Measurements from ENCODE around the gene LENEP.
"Not testable (repeated sequence)": the region's sequence is repeated elsewhere in the genome, so short reads cannot be mapped to it uniquely, and the experiment has no call there.

Gene LENEP

DNA sequence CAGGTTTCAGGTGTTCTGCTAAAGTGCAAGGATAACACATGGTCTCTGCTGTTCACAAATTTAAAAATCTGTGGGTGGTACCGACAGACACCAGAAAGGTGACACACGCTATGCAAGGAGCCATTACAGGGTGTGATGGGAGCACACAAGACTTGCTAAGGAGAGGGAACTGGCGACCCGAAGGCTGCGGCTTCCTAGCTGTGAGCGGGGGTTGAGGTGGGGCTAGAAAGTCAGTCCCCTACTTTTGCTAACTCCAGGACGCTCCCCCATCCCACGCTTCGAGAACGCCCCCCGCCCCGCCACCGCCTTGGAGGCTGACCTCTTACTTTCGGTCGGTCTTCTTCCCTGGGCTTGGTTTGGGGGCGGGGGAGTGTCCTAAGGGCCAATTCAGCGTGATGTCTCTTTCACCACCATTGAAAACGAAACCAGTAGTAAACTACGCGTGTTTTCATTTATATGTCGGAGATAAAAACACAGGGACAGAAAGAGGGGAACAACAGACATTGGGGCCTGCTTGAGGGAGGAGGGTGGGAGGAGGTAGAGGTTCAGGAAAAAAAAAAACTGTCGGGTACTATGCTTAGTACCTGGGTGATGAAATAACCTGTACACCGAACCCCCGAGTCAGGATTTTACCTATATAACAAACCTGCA, 17.9 kb upstream of the LENEP start:
- DNase-seq, result peak; percentile 48 to 50

DNA sequence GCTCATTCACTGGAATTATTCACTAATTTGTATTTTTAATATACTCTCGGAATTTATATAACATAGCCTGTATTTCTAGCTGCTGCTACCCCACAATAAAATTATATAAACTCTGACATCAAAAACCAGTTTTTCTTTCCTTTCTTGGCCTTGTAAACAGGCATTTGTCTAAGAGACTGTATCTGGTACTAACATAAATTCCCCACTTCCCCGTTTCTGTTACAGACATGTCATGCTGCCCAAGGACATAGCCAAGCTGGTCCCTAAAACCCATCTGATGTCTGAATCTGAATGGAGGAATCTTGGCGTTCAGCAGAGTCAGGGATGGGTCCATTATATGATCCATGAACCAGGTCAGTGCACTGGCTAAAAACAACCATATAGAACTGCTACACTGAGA, 15.6 kb upstream of the LENEP start:
- DNase-seq, result not testable (repeated sequence)

DNA sequence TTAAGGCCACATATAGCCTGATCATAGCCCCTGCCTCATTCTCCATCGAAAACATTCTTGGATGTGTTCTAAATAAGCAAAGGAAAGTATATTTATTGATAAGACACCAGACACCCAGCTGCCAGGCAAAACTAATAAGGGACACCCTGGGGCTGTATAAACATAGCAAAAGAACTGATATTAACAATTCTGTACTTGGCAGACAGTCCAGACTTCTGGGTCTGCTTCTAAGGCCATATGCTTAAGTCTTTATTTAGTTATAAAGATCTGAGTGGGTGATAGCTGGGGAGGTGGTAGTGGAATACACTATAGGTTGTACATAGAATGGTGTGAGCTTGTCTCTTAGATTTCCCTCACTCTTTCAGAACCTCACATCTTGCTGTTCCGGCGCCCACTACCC, 15.0 kb upstream of the LENEP start:
- no peak for DNase-seq

DNA sequence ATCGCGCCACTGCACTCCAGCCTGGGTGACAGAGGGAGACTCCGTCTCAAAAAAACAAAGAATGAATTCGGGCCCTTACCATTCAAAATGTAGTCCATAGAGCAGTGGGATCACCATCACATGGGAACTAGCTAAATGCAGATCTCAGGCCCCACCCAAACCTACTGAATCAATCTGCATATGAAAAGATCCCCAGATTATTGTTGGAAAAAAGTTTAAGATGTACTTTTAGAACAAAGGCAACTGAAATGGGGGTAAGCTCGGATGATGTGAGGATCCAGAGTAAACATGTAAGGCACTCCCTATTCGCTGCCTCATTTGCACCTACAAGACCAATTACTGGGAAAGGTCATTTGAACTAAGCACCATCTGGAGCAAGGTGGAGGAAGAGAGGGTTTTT, 11.0 kb upstream of the LENEP start:
- DNase-seq, result no peak

DNA sequence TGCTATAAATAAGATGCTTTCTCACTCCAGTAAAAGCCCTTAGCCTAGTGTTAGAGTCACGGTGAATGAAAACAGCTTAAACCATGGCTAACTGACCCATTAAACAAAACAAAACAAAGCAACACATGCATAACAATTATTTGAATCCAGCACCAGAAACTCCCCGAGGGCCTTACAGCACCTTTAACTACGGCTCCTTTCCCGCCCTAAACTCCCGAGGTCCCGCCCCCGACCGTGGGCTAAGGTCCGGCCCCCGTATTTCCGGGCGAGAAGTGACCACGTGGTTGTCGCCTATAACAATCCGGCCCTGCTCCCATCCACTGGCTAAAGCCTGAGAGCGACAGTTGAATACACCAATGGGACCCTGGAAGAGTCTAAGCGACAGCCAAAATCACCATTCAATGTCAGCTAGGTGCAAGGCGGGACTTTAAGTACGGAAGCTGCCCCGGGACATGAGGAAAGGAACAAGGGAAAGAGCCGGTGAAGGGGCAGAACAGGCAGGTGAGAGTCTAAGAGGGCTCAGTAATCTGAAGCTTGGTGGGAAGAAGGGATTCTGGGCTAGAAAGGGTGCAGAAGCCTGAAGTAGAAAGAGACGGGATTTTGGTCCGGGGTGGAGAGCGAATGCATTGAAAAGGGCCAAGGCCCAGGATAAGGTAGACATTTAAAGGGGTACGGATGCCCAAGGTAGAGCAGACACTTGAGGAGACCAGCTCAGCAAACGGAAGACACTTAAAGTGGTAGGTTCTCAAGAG, 10.3 kb upstream of the LENEP start, which contains the start of gene FLAD1:
Gene FLAD1, plus strand, starts transcription at position 448 of the 752 bp plus-strand sequence. CDS start 351 bp downstream, outside the sequence.
- DNase-seq, result peak; percentile 100

DNA sequence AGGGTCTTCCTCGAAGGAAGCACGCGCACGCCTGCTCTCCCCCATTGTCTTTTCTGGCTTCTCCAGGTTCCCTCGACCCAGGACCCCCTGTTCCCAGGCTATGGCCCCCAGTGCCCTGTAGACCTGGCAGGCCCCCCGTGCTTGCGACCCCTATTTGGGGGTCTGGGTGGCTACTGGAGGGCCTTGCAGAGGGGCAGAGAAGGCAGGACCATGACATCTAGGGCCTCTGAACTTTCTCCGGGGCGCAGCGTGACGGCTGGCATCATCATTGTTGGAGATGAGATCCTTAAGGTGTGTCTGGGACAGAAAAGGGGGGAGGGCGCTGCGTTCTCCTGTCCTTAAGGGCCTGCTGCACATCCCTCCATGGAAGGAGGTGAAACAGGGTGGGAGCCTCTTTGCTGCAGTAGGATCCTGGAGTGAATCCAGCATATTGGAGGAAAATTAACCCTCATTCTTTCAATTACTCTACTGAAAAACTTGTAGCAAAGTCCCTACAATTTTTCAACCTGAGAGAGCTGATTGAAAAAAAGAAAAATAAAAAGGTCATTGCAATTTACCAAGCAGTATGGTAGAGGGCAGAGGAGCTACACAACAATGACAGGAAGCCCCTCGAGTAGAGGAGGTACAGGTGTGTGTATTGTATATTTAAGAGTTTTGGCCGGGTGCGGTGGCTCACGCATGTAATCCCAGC, 9.5 kb upstream of the LENEP start:
- DNase-seq, result no peak

DNA sequence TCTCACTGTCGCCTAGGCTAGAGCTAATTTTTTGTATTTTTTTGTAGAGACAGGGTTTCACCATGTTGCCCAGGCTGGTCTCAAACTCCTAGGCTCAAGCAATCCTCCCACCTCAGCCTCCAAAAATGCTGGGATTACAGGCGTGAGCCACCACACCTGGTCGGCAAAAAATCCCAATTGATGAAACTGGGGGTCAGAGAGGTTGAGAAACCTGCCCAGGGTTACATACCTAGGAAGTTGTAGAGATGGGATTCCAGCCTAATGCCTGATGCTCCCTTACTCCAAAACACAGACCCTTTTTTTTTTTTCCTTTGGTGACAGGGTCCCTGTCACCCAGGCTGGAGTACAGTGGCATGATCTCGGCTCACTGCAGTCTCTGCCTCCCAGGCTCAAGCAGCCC, 6.7 kb upstream of the LENEP start:
- not testable (repeated sequence) for DNase-seq

DNA sequence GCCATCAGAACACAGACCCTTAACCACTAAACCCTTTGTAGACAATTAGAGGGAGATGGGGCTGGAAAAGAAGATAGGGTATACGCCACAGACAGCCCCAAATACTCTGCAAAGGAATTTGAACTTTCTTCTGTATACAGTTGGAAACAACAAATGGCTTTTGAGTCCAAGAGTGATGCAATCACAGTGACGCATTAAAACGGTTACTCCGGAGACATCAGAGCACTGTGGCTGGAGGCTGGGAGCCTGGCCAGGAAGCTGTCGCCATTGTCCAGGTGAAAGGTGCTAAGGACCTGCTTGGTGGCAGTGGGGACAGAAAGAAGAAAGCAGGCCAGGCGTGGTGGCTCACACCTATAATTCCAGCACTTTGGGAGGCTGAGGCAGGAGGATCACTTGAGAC, 6.1 kb upstream of the LENEP start:
- no peak for DNase-seq

DNA sequence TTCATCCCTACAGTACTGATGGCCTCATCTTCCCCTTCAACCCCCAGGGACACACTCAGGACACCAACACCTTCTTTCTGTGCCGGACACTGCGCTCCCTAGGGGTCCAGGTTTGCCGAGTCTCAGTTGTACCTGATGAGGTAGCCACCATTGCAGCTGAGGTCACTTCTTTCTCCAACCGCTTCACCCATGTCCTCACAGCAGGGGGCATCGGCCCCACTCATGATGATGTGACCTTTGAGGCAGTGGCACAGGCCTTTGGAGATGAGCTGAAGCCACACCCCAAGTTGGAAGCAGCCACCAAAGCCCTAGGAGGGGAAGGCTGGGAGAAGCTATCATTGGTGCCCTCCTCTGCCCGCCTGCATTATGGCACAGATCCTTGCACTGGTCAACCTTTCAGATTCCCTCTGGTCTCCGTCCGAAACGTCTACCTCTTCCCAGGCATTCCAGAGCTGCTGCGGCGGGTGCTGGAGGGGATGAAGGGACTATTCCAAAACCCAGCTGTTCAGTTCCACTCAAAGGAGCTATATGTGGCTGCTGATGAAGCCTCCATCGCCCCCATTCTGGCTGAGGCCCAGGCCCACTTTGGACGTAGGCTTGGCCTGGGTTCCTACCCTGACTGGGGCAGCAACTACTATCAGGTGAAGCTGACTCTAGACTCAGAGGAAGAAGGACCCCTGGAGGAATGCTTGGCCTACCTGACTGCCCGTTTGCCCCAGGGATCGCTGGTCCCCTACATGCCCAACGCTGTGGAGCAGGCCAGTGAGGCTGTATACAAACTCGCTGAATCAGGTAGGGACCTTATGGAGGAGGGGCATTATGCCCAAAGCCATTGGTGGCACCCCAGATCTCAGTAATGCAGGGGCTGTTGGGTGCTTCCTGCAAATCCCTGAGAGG, 5.1 kb upstream of the LENEP start:
- no peak for DNase-seq

DNA sequence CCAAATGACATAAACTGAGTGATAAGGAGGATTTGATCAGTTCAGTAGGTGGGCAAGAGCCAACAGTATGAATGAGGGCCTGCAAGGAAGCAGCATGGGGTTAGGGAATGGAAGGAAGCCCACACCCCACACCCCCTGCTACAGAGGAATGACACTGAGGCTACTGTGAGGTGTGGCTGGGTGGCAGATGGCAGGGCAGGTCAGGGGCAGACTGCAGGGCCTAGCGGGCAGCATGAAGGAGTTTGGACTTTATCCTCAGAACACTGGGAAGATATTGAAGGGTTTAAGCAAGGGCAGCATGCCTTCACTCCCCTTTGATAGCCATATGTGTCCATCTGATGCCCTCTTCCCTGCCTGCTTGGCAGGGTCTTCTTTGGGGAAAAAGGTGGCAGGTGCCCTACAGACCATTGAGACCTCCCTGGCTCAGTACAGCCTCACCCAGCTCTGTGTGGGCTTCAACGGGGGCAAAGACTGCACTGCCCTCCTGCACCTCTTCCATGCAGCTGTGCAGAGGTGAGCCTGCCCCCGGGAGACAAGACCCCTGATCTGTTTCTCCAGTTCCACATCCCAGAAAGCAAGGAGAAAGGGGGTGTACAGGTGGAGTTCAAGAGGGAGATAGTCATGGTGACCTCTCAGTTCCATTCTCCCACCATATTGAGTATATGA, 4.1 kb upstream of the LENEP start:
- DNase-seq, result no peak

DNA sequence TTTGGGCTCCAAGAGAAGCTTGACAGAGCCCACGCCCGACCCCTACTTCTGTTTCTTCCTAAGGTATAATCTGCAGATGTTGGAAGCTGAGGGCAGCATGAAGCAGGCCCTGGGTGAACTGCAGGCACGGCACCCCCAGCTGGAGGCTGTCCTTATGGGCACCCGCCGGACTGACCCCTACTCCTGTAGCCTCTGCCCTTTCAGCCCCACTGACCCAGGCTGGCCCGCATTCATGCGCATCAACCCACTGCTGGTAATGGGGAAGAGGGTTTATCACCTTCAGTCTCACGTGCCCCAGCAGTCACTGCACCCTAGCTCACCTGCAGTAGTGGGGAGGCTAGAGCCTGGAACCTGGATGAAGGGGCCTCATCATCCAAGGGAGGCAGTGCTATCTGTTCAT, 3.1 kb upstream of the LENEP start:
- no peak for DNase-seq

DNA sequence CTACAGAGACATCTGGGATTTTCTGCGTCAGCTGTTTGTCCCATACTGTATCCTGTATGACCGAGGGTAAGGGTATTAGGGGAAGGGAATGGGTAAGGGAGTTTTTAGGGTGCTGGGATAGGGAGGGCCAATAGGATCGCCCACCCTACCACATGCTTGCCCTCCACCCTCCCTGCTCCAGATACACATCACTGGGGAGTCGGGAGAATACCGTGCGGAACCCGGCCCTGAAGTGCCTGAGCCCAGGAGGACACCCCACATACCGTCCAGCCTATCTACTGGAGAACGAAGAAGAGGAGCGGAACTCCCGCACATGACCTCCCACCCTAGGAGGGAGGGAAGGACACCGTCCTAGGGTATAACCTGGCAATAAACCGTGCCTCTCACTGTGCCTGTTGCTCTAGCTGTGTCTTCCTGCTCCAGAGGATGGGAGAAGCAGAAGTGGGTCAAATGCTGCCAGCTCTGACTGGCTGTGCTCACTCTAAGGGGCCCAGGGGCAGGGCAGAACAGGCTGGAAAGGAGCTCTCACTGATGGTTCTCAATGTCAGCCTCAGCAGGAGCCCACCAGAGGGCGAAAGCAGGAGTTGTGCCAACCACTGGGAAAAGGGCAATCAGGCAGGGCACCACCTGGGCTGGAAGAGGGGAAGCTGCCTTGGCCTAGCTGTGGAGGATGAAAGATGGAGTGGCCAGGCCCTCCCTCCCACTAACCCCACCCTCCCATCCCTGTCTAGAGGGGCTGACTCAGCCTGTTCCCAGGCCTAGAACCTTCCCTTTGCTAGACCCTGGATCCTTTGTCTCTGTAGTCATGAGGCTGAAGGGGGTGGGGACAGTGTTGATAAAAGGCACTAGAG, 440 bp upstream of the LENEP start:
- DNase-seq, result peak in 1 of 2 experiments; percentile 40

DNA sequence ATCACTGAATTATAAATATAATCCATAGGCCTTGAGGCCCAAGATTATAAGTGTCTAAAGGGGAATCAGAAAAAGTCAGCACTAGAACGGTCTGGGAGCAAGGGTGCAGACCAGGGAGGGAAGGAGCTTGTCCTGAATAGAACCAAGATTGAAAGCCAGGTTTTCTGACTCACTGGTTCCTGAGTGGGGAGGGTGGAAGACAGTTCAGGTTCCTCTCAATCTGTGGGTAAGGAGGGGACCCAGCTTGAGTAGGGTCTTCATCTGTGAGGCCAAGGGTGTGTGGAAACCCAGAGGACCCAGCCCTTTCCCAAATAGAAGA, 842 bp downstream of the LENEP start:
- DNase-seq, result no peak

DNA sequence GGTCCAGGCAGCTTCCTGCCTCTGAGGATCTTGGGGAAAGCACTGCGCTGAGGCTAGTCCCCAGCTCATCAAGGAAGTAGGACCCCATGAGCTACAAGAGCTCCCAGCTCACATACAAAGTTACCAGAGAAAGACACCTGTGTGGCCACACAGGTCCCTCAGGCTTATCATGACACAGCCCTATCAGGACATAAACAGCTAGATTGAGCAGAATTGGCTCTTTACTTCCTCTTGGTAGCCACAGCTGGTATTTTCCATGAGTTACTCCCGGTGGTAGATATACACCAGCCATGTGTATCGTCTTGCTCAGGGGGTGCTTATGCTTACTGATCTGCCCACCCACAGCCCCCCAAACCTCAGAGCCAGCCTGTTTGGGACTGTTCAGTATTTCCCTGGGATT, 1.2 kb downstream of the LENEP start:
- DNase-seq, result no peak

DNA sequence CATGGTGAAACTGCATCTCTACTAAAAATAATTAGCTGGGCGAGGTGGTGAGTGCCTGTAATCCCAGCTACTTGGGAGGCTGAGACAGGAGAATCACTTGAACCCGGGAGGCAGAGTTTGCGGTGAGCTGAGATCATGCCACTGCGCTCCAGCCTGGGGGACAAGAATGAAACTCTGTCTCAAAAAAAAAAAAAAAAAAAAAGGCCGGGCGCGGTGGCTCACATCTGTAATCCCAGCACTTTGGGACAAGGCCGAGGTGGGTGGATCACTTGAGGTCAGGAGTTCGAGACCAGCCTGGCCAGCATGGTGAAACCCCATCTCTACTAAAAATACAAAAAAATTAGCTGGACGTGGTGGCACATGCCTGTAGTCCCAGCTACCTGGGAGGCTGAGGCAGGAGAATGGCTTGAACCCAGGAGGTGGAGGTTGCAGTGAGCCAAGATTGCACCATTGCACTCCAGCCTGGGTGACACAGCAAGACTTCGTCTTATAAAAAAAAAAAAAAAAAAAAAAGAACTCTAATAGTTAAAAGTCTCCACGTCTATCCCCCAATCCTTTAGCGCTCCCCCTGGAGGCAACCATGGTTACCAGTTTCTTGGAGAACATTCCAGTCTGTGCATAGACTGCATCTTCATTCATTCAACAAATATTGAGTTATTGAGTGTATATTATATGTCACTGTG, 2.1 kb downstream of the LENEP start:
- DNase-seq, result peak; percentile 45 to 48

DNA sequence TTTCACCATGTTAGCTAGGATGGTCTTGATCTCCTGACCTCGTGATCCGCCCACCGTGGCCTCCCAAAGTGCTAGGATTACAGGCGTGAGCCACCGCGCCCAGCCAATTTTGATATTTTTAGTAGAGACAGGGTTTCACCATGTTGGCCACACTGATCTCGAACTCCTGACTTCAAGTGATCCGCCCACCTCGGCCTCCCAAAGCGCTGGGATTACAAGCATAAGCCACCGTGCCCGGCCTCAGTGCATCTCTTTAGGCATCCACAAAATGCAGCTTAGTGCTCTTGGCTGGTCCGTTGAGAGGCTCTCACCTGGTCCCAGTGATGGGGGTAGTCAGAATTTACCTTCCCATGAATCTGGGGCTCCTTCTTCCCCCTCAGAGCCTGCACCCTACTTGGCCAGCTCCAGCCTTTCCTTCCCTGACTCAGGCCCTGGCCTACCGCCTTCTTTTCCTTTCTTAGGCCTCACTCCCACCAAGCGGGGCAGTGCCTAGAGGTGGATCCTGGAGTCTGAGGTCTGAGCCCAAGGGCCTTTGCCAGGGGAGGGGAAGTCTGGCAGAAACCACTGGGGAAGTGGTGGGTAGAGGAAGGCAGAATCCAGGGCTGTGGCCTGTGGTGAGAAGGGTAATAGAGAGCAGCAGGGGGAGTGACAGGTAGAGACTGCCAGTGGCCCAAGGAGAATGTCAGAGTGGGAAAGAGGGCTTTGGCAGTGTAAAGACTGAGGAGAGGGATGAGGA, 3.7 kb downstream of the LENEP start:
- peak; percentile 55 to 57 for DNase-seq

DNA sequence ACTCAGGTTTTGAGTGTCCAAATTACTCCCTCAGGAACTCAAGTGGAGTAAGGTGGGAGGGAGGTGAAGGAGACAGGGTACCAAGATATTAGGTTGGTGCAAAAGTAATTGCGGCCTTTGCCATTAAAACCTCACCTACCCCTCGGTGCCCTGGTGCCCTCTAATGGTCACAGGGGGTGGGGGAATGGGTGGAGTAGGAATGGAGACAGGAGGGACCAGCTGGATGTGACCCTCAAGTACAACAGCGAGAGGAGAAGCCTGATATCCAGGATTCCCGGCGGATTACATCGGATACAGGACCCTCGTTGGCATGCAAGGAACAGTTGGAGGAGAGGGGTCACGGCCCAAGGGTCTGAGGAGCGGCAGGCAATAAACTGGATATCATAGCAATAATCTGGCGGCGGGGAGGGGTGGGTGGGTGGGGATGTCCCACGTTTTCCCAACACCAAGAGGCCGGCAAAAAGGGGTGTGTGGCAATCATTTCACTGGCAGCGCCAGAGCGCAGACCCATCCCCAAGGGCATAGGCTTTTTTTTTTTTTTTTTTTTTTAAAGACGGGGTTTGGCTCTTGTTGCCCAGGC, 4.9 kb downstream of the LENEP start:
- no peak for DNase-seq

DNA sequence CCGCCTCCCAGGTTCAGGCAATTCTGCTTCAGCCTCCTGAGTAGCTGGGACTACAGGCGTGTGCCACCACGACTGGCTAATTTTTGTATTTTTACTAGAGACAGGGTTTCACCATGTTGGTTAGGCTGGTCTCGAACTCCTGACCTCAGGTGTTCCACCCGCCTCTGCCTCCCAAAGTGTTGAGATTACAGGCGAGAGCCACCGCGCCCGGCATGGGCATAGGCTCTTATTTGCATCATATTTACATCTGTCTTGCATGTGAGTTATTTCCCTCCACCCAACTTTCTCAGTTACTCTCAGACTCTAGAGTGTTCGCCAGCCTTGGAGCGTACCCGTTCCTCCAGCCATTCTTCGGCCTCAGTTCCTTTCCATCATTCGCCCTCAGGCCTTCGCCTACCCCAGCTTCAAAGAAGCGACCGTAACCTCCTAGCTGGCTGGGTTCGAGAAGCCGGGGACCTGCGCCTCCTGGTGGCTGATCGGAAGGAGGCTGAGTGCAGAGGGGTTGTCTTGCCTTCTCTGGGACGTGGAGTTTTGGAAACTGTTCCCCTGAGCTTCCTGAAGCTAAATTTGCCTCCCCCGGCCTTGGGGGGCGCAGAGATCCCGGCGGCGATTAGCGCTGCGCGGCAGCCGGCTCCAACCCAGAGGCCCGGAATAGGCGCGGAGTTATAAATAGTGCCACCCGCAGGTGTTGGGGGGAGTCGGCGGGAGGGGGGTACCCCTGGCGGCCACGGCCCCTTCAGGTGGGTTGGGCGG, 5.6 kb downstream of the LENEP start:
- peak; percentile 93 for DNase-seq

Measured in Kasumi-1 (cell line).